Measurements from ENCODE around the gene RSPO3. TPM values are rescaled to one million over a fixed set of nuclear protein-coding genes. Genes with fewer than 3 reads are reported as not detected.
A peak's percentile ranks its signal among the peaks of the same experiment; 100 is the strongest.

The RSPO3 gene
- total RNA-seq, 6 donors from 2014 or later = 0.22 to 6.7 (median 1.4) TPM

DNA sequence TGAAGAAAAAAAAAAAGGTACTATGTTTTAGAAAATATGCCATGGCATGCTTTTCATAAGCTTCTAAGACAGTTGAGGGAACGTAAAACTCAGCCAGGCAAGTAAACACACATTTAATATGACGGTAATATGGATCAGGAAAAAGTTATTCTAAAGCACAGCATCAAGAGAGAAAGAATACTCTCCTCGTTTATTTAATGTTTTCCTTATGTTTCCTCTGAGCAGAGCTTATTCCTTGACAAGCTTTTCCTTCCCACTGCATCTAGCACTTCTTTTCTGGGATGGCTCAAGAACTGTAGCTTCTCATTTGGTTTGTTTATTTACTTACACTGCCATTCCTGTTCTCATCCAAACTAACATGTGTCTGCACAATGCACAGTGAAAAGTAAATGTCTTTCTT is 2.7 kb upstream of the RSPO3 start:
- no peak for TF ChIP-seq POLR2AphosphoS5 (IDR thresholded peaks at IDR 0.05)
- no peak for TF ChIP-seq EP300 (IDR thresholded peaks at IDR 0.05)
- TF ChIP-seq POLR2A (IDR thresholded peaks at IDR 0.05) = no peak
- TF ChIP-seq, protein P1, sequence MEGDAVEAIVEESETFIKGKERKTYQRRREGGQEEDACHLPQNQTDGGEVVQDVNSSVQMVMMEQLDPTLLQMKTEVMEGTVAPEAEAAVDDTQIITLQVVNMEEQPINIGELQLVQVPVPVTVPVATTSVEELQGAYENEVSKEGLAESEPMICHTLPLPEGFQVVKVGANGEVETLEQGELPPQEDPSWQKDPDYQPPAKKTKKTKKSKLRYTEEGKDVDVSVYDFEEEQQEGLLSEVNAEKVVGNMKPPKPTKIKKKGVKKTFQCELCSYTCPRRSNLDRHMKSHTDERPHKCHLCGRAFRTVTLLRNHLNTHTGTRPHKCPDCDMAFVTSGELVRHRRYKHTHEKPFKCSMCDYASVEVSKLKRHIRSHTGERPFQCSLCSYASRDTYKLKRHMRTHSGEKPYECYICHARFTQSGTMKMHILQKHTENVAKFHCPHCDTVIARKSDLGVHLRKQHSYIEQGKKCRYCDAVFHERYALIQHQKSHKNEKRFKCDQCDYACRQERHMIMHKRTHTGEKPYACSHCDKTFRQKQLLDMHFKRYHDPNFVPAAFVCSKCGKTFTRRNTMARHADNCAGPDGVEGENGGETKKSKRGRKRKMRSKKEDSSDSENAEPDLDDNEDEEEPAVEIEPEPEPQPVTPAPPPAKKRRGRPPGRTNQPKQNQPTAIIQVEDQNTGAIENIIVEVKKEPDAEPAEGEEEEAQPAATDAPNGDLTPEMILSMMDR (IDR thresholded peaks at IDR 0.05) = no peak
- 50 to 70% methylated on average over 3 of the region's 3 CpGs for WGBS, 2 donors
- DNase-seq (no peak), ATAC-seq (ENCODE audit: low FRiP score in 2 of 2) (no peak)
- Histone ChIP-seq H3K4me1 (peaks cover 20 to 29% (median 24%) of the 10 kb centered on the region in 4 donors), H3K27ac (no peak overlapping the region), H3K36me3 (no peaks in the 10 kb centered on the region), H3K27me3 (peaks cover 0 to 28% (median 10%) of the 10 kb centered on the region in 4 donors), H3K4me3 (no peak overlapping the region), H3K9me3 (no peaks in the 10 kb centered on the region)

DNA sequence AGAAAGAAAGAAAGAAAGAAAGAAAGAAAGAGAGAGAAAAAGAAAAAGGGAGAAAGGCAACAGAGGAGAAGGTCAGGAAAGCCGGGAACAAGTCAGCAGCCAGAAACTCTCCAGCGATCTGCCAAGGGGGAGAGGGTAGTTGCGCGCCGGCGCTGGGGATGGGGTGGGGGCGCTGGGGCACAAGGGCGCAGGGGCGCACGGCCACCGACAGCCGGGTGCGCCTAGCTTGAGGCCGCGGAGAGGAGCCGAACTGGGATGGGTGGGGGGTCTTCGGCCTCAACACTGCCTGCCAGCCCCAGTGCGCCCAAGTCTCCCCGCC is 533 bp upstream of the RSPO3 start:
- ATAC-seq (ENCODE audit: low FRiP score in 2 of 2) (no peak), DNase-seq (peak in 1 of 2 donors; percentile 72)
- TF ChIP-seq POLR2A (IDR thresholded peaks at IDR 0.05) = no peak
- TF ChIP-seq, protein P1 (IDR thresholded peaks at IDR 0.05) = no peak
- no peak for TF ChIP-seq EP300 (IDR thresholded peaks at IDR 0.05)
- no peak for TF ChIP-seq POLR2AphosphoS5 (IDR thresholded peaks at IDR 0.05)
- 2 to 6% methylated on average over 16 to 19 of the region's 19 CpGs for WGBS, 2 donors
- Histone ChIP-seq H3K4me1 (peaks cover 20 to 39% (median 31%) of the 10 kb centered on the region in 4 donors), H3K36me3 (no peaks in the 10 kb centered on the region), H3K9me3 (no peaks in the 10 kb centered on the region), H3K4me3 (peak overlapping the region; percentile 29 to 63 (median 62)), H3K27ac (peak overlapping the region in 2 of 4 donors; percentile 48 to 56), H3K27me3 (peaks cover 0 to 30% (median 14%) of the 10 kb centered on the region in 4 donors)

DNA sequence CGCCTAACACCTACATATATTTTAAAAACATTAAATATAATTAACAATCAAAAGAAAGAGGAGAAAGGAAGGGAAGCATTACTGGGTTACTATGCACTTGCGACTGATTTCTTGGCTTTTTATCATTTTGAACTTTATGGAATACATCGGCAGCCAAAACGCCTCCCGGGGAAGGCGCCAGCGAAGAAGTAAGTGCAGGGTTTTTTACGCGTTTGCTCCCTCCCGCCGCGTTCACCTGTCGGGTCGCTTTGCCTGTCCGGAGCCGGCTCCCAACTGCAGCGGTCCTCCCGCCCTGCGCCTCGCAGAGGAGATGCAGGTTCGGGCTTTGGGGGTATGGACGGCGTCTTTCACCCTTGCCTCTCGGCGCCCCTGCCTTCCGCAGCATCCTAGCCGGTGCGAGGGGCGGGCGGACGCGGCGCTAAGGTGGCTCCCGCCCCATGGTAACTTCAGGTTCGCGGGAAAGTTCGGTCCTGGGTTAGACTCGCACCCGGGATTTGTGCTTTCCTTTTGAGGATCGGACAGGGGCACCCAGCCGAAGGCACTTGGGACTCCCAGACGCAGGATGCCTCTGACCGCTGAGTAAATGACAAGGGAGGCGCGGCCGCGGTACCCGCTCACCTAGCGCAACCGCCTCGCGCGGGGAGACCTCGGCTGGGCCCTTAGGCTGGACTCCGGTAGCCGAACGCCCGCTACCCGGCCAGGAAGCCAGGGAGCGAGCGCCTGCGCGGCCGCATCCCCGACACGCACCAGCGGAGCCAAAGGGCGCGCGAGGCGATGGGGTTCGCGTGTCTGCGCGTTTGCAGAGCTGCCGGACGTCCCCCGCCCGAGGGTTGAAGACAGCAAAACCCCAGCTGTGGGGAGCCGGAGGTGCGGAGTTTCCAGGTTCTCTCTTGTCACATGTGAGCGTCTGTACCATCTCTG is 891 bp downstream of the RSPO3 start:
- Histone ChIP-seq H3K9me3 (no peaks in the 10 kb centered on the region), H3K4me3 (peak overlapping the region; percentile 34 to 63 (median 62)), H3K36me3 (no peaks in the 10 kb centered on the region), H3K27ac (peak overlapping the region in 1 of 4 donors; percentile 48), H3K27me3 (peaks cover 0 to 30% (median 14%) of the 10 kb centered on the region in 4 donors), H3K4me1 (peaks cover 20 to 39% (median 31%) of the 10 kb centered on the region in 4 donors)
- peak in 1 of 2 donors; percentile 89 for DNase-seq
- peak; percentile 9 to 52 for ATAC-seq (ENCODE audit: low FRiP score in 2 of 2)
- TF ChIP-seq, protein P1 (IDR thresholded peaks at IDR 0.05) = no peak
- no peak for TF ChIP-seq EP300 (IDR thresholded peaks at IDR 0.05)
- no peak for TF ChIP-seq POLR2A (IDR thresholded peaks at IDR 0.05)
- no peak for TF ChIP-seq POLR2AphosphoS5 (IDR thresholded peaks at IDR 0.05)
- WGBS, 2 donors = 1 to 2% methylated on average over 20 to 81 of the region's 82 CpGs

DNA sequence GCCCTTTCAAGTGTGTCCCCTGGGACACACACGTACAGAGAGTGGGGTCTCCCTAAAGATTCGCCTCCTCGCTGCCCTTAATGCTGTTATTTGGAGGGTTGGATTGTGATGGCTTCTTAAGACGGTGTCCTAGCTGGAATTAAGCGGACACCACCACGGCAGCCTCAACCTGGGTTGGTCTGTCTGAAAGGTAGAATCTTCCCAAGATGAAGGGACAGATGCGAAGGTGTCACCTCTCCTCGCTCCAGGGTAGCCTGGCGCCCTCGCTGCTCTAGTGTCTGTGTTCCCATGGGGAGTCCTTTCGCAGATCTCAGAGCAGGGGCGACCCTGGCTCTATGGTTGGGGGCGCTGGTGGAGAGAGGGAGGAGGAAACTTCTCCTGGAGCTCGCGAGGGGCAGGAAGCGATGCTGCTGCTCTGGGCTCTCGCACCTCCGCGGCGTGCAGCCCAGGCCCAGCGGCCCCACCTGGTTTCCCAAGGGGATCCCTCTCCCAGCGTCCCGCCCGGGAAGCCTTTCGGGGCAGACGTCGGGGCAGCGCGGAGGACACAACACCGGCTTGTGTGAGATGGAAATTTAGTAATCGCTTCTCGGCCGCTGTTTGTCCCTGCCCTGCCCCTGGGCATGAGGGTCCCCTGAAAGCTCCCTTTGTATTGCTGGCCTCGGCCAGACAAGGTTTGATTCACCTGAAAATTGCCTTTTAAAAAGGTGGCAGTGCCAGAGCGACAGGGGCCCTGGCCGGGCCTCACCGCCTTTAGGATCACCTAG is 1.7 kb downstream of the RSPO3 start:
- H3K36me3 ChIP-seq = no peaks in the 10 kb centered on the region
- TF ChIP-seq EP300 (IDR thresholded peaks at IDR 0.05) = no peak
- no peak for TF ChIP-seq POLR2A (IDR thresholded peaks at IDR 0.05)
- TF ChIP-seq POLR2AphosphoS5 (IDR thresholded peaks at IDR 0.05) = no peak
- TF ChIP-seq, protein P1 (IDR thresholded peaks at IDR 0.05) = no peak
- no peaks in the 10 kb centered on the region for H3K9me3 ChIP-seq
- H3K4me1 ChIP-seq = peaks cover 20 to 39% (median 31%) of the 10 kb centered on the region in 4 donors
- WGBS, 2 donors = 2 to 7% methylated on average over 11 to 35 of the region's 37 CpGs
- peaks cover 0 to 30% (median 14%) of the 10 kb centered on the region in 4 donors for H3K27me3 ChIP-seq
- DNase-seq = peak in 1 of 2 donors; percentile 82
- peak; percentile 2 to 49 for ATAC-seq (ENCODE audit: low FRiP score in 2 of 2)
- H3K4me3 ChIP-seq = peak overlapping the region in 3 of 4 donors; percentile 62 to 63 (median 62)
- no peak overlapping the region for H3K27ac ChIP-seq

Data from upper lobe of left lung (tissue), 6 donors.